ENCODE results near the gene ATAD2B.
A peak's percentile ranks its signal among the peaks of the same experiment; 100 is the strongest.

Gene ATAD2B

DNA sequence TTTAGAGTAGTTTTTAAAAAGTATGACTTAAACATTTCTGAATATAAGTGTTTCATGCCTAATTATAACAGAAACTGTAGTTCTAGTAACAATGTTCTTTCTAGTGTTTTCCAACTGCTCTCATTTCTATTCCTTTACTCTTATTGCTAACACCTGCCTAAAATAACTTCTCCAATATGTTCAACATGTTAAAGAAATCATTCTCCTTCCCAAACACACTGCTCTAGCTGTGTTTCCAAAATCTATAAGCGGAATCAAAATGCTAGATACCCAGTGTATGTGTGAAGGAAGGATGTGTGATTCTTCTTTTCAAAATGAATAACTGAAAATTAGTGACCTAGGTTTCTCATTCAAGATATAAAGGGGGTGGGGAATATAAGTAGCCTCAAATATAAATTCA is 89.1 kb downstream of the ATAD2B start:
- no peak for DNase-seq (ENCODE audit: low read depth in 3 of 3)

DNA sequence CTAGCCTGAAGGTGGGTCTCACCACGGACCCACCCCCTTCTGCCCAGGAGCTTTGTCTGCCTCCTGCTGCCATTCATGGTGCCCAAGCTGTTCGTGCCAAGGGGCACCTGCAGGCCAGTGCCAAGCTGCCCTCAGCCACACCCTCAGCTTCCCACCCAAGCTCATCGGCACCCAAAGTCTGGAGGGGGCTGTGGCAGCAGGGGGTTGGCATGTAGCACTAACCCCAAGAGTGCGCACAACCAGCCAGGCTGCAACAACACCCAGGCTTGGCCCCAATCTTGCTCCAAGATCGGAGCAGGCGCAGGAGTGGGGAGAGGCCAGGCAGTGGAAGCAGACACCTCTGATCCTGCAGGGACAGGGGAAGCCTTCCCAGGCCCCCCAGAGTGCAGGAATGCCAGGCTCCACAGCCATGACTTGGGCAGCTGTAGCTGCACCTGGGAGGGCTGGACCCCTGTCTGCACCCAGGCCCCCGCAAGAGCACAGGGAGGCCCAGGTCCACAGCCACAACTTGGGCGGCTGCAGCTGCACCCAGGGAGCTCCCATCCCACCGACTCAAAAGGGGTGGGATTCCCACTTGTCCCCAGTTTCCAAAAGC is 89.9 kb downstream of the ATAD2B start:
- no peak for DNase-seq (ENCODE audit: low read depth in 3 of 3)

DNA sequence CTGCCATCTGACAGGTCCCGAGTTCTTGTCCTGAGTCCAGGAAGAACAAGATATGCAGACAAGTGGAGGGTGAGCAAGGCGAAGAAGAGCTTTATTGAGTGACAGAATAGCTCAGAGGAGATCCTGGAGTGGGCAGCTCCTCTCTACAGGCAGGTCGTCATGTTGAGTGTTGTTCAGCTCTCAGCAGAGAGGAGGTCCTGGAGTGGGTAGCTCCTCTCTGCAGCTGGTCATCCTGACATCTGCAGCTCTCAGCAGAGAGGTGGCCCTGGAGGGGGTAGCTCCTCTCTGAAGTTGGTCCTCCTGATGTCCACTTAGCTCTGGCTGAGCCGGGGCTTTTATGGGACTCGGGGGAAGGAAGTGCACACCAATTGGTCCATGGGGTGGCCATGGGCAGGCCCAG is 90.4 kb downstream of the ATAD2B start:
- DNase-seq (ENCODE audit: low read depth in 3 of 3): no peak

DNA sequence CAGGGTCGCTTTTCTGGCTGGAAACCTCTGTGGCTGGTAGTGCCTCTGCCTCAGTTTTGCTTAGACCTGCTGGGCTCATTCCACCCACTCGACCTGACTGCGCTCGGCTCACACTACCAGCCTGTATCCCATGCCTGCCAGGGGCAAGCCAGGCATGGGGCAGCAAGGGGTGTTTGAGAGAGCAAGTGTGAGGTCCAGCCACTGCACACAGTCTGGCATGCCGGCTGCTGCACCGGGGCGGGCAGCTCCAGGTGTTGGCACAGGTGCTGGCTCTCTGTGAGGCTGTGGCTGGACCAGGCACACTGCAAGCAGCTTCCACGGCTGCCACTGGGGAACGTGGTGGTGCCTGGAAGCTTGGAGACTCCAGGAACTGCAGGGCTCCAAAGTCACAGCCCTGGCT is 90.9 kb downstream of the ATAD2B start:
- no peak for DNase-seq (ENCODE audit: low read depth in 3 of 3)

DNA sequence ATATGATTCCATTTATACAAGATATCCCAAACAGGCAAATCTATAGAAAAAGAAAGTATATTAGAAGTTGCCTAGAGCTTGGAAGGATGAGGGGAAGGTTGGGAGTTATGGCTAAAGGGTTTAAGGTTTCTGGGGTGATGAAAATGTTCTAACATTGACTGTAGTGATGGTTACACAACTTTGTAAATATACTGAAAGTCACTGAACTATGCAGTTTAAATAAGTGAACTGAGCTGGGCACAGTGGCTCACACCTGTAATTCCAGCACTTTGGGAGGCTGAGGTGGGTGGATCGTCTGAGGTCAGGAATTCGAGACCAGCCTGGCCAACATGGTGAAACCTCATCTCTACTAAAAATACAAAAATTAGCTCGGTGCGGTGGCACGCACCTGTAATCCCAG is 91.5 kb downstream of the ATAD2B start:
- DNase-seq (ENCODE audit: low read depth in 3 of 3): no peak

DNA sequence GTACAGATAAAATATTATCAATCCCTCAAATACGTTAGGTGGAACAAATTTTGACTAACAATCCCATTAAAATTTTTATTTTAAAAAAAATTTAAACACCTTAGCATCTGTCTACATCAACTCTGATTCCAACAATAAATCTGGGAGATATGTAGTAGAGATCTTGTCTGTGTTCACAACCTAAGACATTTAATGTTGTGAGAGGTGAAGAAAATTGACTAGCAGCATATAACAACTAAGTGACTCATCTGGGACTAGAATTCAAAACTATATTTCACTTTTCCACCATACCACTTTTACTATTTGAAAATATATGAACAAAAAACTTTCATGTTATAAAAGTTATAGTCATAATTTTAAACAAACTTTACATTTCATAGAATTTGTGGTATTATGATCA is 97.9 kb downstream of the ATAD2B start:
- DNase-seq (ENCODE audit: low read depth in 3 of 3): no peak

DNA sequence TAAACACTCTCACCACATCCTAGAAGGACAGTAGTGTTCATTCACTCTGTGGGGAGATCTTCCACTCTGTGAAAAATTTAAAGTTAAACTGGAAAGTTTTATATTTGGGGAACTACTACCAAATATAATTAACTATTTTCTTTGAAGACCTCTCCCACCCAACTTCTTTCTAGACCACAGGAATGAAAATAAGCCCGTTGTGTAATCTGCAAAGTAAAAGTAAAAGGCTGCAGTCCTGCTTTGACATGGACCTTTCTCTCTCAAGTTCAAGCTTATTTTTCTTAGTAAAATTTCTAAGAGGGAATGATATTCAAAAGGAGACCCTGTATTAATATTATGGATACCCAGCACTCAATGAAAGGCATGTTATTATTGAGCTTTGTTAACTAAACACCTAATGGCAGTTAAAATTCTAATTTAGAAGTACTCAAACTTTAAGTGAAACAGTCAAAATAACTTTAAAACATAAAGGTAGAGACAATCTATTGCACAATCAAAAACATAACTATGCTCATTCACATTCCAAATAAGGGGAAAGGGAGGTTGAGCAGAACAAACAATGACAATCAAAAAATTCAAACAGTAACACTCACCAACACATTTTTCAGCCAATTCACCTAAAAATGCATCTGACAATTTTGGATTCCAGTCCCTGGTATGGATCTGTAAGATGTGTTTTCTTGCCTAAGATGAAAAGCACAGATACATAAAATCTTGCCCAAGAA is 98.5 kb downstream of the ATAD2B start:
- no peak for DNase-seq (ENCODE audit: low read depth in 3 of 3)

DNA sequence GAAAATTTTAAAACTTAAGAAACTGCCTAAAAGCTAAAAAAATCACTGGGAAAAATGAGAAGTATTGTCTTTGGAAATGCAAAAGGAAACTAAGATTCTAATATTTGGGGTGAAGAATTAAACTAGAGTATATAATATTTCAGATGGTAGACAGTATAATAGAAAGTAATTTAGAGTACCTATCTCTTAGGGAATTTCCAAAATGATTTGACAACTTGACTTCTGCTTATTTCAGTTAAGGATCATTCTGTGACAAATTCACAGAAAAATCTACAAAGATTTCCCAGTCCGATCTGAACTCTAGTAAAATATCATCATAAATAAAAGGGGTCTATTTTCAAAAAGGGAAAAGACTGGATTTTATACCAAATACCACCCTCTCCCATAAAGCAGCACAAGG is 99.6 kb downstream of the ATAD2B start:
- DNase-seq (ENCODE audit: low read depth in 3 of 3): no peak

DNA sequence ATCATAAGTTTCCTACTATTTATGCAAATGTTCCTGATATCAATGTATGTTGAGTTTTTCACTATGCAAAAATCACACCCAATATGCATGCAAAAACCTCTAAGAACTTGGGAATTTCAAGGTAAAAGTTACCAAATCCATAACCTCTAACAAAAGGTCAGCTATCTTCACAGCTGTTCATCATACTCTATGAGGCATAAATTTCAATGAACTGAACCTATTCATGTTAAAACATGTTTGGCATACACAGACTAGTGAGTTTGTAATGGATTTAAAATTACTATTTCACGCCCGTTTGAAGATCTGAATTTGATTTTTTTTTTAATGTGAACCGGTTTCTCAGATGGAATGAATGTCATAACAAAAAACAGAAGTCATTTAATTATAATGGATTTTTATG is 100.2 kb downstream of the ATAD2B start:
- DNase-seq (ENCODE audit: low read depth in 3 of 3): no peak

DNA sequence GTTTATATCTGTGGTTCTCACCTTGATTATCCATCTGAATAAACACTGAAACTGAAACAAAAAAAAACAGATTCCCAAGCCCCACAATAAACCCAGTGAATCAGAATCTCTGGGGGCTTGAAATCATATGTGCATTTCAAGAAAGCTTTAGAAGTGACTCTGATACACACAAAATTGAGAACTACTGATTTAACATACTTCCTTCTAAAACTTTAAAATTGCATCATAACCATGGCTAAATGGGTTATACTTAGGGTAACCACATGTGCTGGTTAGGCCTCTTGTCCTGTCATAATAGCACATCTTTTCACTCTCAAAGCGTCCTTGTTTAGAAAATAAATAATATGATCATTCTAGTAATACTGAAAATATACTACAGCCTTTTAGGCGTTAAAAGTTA is 100.9 kb downstream of the ATAD2B start:
- no peak for DNase-seq (ENCODE audit: low read depth in 3 of 3)

DNA sequence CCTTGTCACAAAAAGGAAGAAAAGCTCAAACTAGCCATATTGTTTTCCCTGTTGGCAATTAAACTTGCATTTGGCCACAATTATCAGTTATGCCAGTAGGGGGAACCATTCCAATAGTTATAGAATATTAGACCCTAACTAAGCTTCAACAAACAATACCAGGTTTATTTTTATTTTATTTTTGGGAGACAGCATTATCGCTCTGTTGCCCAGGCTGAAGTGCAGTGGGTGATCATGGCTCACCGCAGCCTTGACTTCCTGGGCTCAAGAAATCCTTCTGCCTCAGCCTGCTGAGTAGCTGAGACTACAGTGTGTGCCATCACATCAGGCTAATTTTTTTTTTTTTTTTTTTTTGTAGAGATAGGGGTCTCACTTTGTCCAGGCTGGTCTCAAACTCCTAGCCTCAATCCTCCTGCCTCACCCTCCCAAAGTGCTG is 102.1 kb downstream of the ATAD2B start:
- peak in 2 of 3 experiments; percentile 4 to 15 for DNase-seq (ENCODE audit: low read depth in 3 of 3)

DNA sequence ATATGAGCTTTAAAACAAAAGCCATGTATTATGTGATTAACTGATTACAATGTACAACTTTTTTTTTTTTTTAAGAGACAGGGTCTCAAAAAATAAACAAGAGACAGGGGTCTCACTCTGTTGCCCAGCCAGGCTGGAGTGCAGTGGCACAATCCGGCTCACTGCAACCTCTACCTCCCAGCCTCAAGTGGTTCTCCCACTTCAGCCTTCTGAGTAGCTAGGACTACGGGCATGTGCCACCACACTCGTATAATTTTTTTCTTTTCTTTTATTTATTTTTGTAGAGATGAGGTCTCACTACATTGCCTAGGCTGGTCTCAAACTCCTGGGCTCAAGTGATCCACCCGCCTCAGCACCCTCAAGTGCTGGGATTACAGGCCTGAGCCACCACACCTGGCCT is 103.1 kb downstream of the ATAD2B start:
- DNase-seq (ENCODE audit: low read depth in 3 of 3): no peak

DNA sequence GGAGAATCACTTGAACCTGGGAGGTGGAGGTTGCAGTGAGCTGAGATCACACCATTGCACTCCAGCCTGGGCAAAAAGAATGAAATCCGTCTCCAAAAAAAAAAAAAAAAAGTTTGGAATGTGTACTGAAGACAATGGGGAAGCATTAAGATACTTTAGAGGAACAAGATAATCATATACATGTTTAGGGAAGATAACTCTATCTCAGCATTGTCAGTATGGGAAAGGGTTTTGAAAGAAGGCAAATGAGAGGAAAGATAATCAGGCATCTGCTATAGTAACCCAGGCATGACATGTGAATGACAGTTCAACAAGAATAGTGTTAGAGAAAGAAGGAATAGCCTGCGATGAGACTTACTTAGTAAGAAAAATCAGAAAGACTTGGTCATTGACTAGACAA is 112.0 kb downstream of the ATAD2B start:
- DNase-seq (ENCODE audit: low read depth in 3 of 3): no peak

DNA sequence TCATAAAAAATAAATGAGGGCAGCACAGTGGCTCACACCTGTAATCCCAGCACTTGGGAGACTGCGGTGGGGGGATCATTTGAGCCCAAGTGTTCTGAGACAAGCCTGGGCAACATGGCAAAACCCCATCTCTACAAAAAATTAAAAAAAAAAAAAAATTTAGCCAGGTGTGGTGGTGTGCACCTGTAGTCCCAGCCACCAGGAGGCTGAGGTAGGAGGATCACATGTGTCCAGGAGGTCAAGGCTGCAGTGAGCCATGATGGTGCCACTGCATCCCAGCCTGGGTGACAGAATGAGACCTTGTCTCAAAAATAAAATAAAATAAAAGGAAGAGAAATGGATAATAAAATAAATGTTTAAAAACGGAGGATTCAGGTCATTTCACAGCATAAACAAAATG is 113.5 kb downstream of the ATAD2B start:
- DNase-seq (ENCODE audit: low read depth in 3 of 3): no peak

DNA sequence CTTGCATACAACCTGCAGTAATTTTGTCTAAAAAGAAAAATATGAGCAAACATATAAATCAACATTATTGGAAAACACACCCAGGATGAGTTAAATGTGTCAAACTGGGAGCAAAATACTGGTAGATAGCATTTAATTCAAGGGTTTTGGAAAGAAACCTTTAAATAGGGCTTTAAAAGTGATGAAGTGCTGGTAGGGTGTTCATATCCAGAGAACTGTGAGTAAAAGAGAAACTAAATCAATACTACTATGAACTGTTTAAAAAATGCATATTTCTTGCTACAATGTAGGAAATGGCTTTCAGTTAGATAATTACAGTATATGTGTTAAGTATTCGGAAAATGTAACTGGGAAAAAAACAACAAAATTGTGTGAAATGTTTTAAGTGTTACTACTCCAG is 117.8 kb downstream of the ATAD2B start:
- DNase-seq (ENCODE audit: low read depth in 3 of 3): no peak

DNA sequence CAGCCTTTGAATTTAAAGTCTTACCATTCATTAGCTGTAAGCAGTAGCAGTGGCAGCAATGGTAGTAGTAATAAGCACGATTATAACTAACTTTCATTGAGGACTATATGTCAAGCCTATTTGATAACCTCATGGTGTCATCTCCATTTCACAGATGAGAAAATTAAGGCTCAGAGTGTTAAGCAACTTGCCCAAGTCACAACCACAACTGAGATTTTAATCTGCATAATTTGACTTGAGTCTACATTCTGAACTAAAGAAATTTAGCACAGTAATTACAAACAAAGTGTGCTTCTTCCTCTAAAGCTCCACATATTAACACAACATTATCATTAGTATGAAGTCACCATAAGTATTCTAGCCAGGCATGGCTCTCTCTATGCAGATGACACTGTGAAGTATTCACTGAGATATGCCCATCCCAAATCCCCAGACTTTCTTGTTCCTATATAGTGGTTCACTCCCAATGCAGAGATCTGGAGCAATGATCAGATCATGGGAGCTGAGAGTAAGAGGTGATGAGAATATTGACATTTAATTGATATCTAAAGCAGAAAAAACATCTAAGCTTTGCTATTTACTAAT is 120.2 kb downstream of the ATAD2B start:
- no peak for DNase-seq (ENCODE audit: low read depth in 3 of 3)

DNA sequence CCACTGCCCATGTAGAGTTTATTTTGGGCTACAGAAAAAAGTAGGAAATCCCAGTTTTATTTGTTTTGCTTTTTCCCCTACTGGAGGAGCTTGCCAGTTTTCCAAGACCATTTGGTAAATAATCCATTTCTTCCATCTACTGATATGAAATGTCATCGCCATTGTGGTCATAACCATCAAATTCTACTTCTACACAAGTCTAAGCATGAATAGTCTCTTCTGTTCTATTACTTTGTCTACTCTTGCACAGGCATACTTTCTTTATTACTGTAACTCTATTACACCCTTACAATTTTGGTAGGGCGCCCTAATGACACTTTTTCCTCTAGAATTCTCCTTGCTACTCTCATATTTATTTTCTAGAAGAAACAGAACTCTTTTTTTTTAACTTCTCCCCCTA is 120.7 kb downstream of the ATAD2B start:
- DNase-seq (ENCODE audit: low read depth in 3 of 3): no peak

DNA sequence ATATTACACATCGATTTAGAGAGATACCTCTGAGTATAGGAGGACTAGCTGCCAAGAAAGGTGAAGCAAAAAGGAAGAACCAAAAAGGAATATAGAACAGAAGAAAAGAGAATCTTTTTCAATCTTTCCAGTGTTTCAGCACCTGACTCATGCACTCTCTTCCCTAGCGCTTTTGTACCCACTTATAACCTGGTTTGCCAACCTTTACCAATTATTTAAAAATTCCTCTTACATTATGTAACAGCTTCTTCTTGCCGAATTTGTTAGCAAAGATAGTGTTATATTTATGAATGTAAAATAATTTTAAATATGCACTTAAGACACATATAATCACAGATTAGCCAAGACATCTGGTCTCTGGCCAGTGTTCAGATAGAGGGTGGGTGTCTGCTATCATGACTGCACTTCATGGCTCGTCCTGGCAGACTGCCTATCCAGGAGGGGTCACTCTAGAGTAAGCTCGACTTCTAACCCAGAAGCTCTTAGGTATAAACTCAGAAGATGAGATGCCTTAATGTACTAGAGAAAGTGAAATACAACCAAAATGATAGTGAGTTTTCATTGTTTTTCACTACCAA is 122.9 kb downstream of the ATAD2B start:
- no peak for DNase-seq (ENCODE audit: low read depth in 3 of 3)

DNA sequence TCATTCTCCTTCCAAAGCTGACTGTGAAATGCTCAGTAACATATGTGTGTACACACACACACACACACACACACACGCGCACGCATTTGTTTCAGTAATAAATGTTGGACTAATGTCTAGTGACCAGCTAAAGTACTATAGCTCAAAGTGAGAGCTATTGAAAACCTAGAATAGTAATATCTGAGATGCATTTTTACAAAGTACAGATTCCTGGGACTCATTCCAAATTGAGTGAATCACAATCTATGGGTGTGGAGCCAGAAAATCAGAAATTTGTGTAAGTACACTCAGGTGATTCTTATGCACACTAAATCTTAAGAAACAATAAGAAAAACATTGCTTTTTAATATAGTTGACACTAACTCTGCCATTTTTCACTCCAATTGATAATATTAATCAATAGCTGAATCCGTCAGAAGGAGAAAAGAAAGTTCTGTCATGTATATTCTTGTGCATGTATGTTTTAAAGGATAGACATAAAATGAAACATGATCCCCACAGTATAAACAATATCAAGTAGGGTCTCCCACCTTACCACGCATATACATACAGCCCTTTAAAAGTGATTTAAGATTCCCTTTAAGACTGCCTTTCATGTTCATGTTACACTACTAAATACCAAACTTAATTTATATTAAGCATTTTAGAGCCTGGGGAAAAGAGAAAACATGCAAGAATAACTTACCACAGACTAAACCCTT is 123.5 kb downstream of the ATAD2B start:
- no peak for DNase-seq (ENCODE audit: low read depth in 3 of 3)

DNA sequence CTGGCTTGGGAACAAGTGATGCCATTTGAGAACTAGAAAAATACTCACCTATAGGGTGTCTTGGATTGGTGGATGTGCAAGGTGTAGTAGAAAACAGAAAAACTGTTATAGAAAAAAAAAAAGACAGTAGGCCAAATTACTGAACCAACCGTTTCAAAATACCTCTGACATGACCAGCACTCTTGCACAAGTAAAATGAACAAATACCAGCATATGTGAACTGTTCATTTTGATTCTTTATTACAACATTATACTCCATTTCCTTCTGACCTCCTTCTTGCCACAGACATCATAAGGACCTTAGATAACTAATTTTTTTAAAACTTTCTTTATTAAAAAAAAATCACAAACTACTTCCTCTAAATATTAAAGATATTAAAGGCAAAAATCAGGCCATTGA is 125.5 kb downstream of the ATAD2B start:
- DNase-seq (ENCODE audit: low read depth in 3 of 3): no peak

DNA sequence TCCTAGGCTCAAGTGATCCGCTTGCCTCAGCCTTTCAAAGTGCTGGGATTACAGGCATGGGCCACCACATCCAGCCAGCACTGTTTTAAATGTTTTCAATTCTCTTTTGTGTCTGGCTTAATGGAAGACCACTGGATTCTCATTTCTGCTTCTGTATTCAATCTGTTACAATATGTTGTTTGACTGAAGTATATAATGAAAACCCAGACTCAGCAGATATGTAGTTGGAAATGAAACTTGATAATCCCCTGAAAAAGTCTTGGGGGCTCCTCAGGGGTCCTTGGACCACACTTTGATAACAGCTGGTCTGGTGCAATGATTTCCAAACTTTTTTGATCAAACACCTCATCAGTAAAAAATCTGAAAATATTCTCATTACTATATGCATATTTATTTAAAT is 132.7 kb downstream of the ATAD2B start:
- no peak for DNase-seq (ENCODE audit: low read depth in 3 of 3)

DNA sequence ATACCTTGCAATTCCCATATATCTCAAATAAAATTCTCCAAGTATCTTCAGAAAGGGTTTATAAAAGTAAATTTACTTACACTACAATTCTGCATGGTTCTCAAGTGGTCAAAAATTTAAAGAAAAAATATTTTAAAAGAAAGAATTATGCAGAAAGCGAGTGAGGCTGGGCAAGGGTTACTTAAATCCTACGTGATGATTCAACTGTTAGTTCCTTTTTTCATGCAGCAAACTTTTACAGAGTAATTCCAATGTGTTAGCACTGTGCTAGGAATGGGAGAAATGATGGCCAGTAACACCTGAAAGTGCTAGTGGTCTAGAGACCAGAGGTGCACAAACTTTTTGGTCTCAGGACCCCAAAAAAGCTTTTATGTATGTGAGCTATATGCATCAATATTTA is 133.4 kb downstream of the ATAD2B start:
- no peak for DNase-seq (ENCODE audit: low read depth in 3 of 3)

DNA sequence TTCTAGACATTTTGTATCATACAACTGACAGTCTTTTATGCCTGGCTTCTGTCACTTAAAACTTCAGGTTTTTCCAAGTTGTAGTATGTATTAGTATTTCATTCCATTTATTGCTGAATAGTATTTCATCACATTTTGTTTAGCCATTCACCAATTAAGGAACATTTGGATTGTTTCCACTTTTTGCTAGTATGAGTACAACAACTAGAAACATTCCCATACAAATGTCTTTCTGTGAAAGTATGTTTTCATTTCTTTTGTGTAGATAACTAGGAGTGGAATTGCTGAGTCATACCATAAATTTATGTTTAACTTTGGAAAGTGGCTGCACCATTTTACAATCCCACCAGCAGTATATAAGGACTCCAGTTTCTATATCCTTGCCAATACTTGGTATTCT is 135.9 kb downstream of the ATAD2B start:
- no peak for DNase-seq (ENCODE audit: low read depth in 3 of 3)

Measured in stimulated activated CD4-positive, alpha-beta T cell treated with anti-CD3 and anti-CD28 coated beads, TNF-alpha, amount 100 ng/mL, for 24 hours (primary cell).